Keratinocyte (primary cell): ENCODE results near the gene TICAM1.
"Not testable (repeated sequence)": the region's sequence is repeated elsewhere in the genome, so short reads cannot be mapped to it uniquely, and the experiment has no call there.

ENCODE experiments used
- CTCF ChIP-seq, 3 experiments: IDR thresholded peaks in 1 of 3; conservative IDR thresholded peaks in 1 of 3; optimal IDR thresholded peaks in 1 of 3; 2 replicates in 2 of 3; 3 replicates in 1 of 3; pipeline versions ENCODE3 to v1.5.1; 2011; ENCODE audit warnings: low read length in 3 of 3, mild to moderate bottlenecking in 3 of 3, moderate library complexity in 2 of 3, control low read depth in 1 of 3, inconsistent platforms in 1 of 3; ENCODE audit not compliant: insufficient read depth in 2 of 3; ENCODE audit errors: extremely low read depth in 1 of 3
- EZH2 ChIP-seq: IDR thresholded peaks from one replicate; pipeline ENCODE4 v1.6.1; 2012; ENCODE audit warnings: inconsistent platforms, mild to moderate bottlenecking, low read length, moderate library complexity

- TF ChIP-seq CTCF (optimal IDR thresholded peaks at IDR 0.05 in 1 of 3, IDR thresholded peaks at IDR 0.05 in 1 of 3, conservative IDR thresholded peaks at IDR 0.05 in 1 of 3; ENCODE audit: extremely low read depth in 1 of 3, insufficient read depth in 2 of 3, low read length in 3 of 3); EZH2: not testable (repeated sequence)
Measured at GRCh38 chr19:4853506-4853905, 22.0 kb upstream of the TICAM1 start.
